ENCODE data around the gene ARL15.

Gene ARL15

GRCh38 chr5:54184806-54185205 is 125.6 kb downstream of the ARL15 start:
- no peak overlapping the region for H3K4me3 ChIP-seq
- peaks cover 9% of the 10 kb centered on the region; the same call in 1 of the 2 replicates for H3K4me1 ChIP-seq
- H3K36me3 ChIP-seq (replicated peaks): no peaks in the 10 kb centered on the region
- in situ Hi-C loops (cut with MboI; ENCODE audit: low sequenced_read_pairs): no loop called here
- no peak for DNase-seq (ENCODE audit: low spot score in 2 of 2)
- H3K27me3 ChIP-seq (ENCODE audit: low read depth): no peaks in the 10 kb centered on the region
- no peaks in the 10 kb centered on the region for H3K9me3 ChIP-seq

GRCh38 chr5:54180630-54181031 is 129.7 kb downstream of the ARL15 start:
- Histone ChIP-seq H3K27me3 (ENCODE audit: low read depth) (no peaks in the 10 kb centered on the region), H3K36me3 (replicated peaks) (no peaks in the 10 kb centered on the region), H3K9me3 (no peaks in the 10 kb centered on the region), H3K4me3 (no peak overlapping the region), H3K4me1 (peaks cover 4% of the 10 kb centered on the region; the same call in 1 of the 2 replicates)
- peak; percentile 53 to 65 for DNase-seq (ENCODE audit: low spot score in 2 of 2)
- in situ Hi-C loops (cut with MboI; ENCODE audit: low sequenced_read_pairs): no loop called here

- in situ Hi-C loops (cut with MboI; ENCODE audit: low sequenced_read_pairs): no loop called here
- Histone ChIP-seq H3K36me3 (replicated peaks) (no peaks in the 10 kb centered on the region), H3K9me3 (no peaks in the 10 kb centered on the region)
These were observed 131.4 kb downstream of the ARL15 start for GRCh38 chr5:54178991-54179390.

GRCh38 chr5:54178207-54178606 is 132.2 kb downstream of the ARL15 start:
- Histone ChIP-seq H3K27me3 (ENCODE audit: low read depth) (no peaks in the 10 kb centered on the region), H3K4me1 (peaks cover 4% of the 10 kb centered on the region; the same call in 1 of the 2 replicates), H3K36me3 (replicated peaks) (no peaks in the 10 kb centered on the region), H3K4me3 (no peak overlapping the region), H3K9me3 (no peaks in the 10 kb centered on the region)
- in situ Hi-C loops (cut with MboI; ENCODE audit: low sequenced_read_pairs): no loop called here
- DNase-seq (ENCODE audit: low spot score in 2 of 2): no peak

More at GRCh38 chr5:54178991-54179390, 131.4 kb downstream of the ARL15 start:
- Histone ChIP-seq H3K4me3 (no peak overlapping the region), H3K27me3 (ENCODE audit: low read depth) (no peaks in the 10 kb centered on the region), H3K4me1 (peaks cover 4% of the 10 kb centered on the region; the same call in 1 of the 2 replicates)
- DNase-seq (ENCODE audit: low spot score in 2 of 2): no peak

- Histone ChIP-seq H3K4me1 (peaks cover 4% of the 10 kb centered on the region; the same call in 1 of the 2 replicates), H3K27me3 (ENCODE audit: low read depth) (no peaks in the 10 kb centered on the region), H3K9me3 (no peaks in the 10 kb centered on the region), H3K36me3 (replicated peaks) (no peaks in the 10 kb centered on the region), H3K4me3 (no peak overlapping the region)
- DNase-seq (ENCODE audit: low spot score in 2 of 2): no peak
- in situ Hi-C loops (cut with MboI; ENCODE audit: low sequenced_read_pairs): no loop called here
These were observed 133.3 kb downstream of the ARL15 start for GRCh38 chr5:54177058-54177457.

- H3K27me3 ChIP-seq (ENCODE audit: low read depth): no peaks in the 10 kb centered on the region
- no peaks in the 10 kb centered on the region for H3K36me3 ChIP-seq (replicated peaks)
- H3K4me3 ChIP-seq: no peak overlapping the region
- no peaks in the 10 kb centered on the region for H3K9me3 ChIP-seq
- DNase-seq (ENCODE audit: low spot score in 2 of 2): peak; percentile 44 to 54
- H3K4me1 ChIP-seq: peaks cover 4% of the 10 kb centered on the region; the same call in 1 of the 2 replicates
- in situ Hi-C loops (cut with MboI; ENCODE audit: low sequenced_read_pairs): no loop called here
These were observed 134.1 kb downstream of the ARL15 start for GRCh38 chr5:54176066-54176830.

GRCh38 chr5:54173251-54173650 is 137.1 kb downstream of the ARL15 start:
- no peaks in the 10 kb centered on the region for H3K27me3 ChIP-seq (ENCODE audit: low read depth)
- H3K4me3 ChIP-seq: no peak overlapping the region
- in situ Hi-C loops (cut with MboI; ENCODE audit: low sequenced_read_pairs): no loop called here
- no peak for DNase-seq (ENCODE audit: low spot score in 2 of 2)
- no peaks in the 10 kb centered on the region for H3K9me3 ChIP-seq
- no peaks in the 10 kb centered on the region for H3K36me3 ChIP-seq (replicated peaks)
- H3K4me1 ChIP-seq: no peaks in the 10 kb centered on the region

- Histone ChIP-seq H3K4me1 (no peaks in the 10 kb centered on the region), H3K4me3 (no peak overlapping the region), H3K9me3 (no peaks in the 10 kb centered on the region), H3K36me3 (replicated peaks) (no peaks in the 10 kb centered on the region), H3K27me3 (ENCODE audit: low read depth) (no peaks in the 10 kb centered on the region)
- no peak for DNase-seq (ENCODE audit: low spot score in 2 of 2)
- in situ Hi-C loops (cut with MboI; ENCODE audit: low sequenced_read_pairs): no loop called here
These were observed 138.6 kb downstream of the ARL15 start for GRCh38 chr5:54171645-54172384.

GRCh38 chr5:54165687-54166086 is 144.7 kb downstream of the ARL15 start:
- Histone ChIP-seq H3K9me3 (no peaks in the 10 kb centered on the region), H3K27me3 (ENCODE audit: low read depth) (no peaks in the 10 kb centered on the region), H3K36me3 (replicated peaks) (no peaks in the 10 kb centered on the region), H3K4me3 (no peak overlapping the region), H3K4me1 (no peaks in the 10 kb centered on the region)
- no peak for DNase-seq (ENCODE audit: low spot score in 2 of 2)
- in situ Hi-C loops (cut with MboI; ENCODE audit: low sequenced_read_pairs): no loop called here

GRCh38 chr5:54162184-54162583 is 148.2 kb downstream of the ARL15 start:
- H3K36me3 ChIP-seq (replicated peaks): no peaks in the 10 kb centered on the region
- no peaks in the 10 kb centered on the region for H3K9me3 ChIP-seq
- in situ Hi-C loops (cut with MboI; ENCODE audit: low sequenced_read_pairs): no loop called here
- no peak for DNase-seq (ENCODE audit: low spot score in 2 of 2)
- no peak overlapping the region for H3K4me3 ChIP-seq
- H3K27me3 ChIP-seq (ENCODE audit: low read depth): no peaks in the 10 kb centered on the region
- H3K4me1 ChIP-seq: no peaks in the 10 kb centered on the region

GRCh38 chr5:54160329-54160728 is 150.0 kb downstream of the ARL15 start:
- no peak overlapping the region for H3K4me3 ChIP-seq
- H3K27me3 ChIP-seq (ENCODE audit: low read depth): no peaks in the 10 kb centered on the region
- in situ Hi-C loops (cut with MboI; ENCODE audit: low sequenced_read_pairs): no loop called here
- H3K9me3 ChIP-seq: no peaks in the 10 kb centered on the region
- DNase-seq (ENCODE audit: low spot score in 2 of 2): no peak
- H3K4me1 ChIP-seq: no peaks in the 10 kb centered on the region
- no peaks in the 10 kb centered on the region for H3K36me3 ChIP-seq (replicated peaks)

GRCh38 chr5:54159893-54160195 is 150.5 kb downstream of the ARL15 start:
- no peak for DNase-seq (ENCODE audit: low spot score in 2 of 2)
- Histone ChIP-seq H3K4me3 (no peak overlapping the region), H3K4me1 (no peaks in the 10 kb centered on the region), H3K9me3 (no peaks in the 10 kb centered on the region), H3K27me3 (ENCODE audit: low read depth) (no peaks in the 10 kb centered on the region), H3K36me3 (replicated peaks) (no peaks in the 10 kb centered on the region)
- in situ Hi-C loops (cut with MboI; ENCODE audit: low sequenced_read_pairs): no loop called here

GRCh38 chr5:54159153-54159892 is 151.1 kb downstream of the ARL15 start:
- in situ Hi-C loops (cut with MboI; ENCODE audit: low sequenced_read_pairs): no loop called here
- DNase-seq (ENCODE audit: low spot score in 2 of 2): no peak
- Histone ChIP-seq H3K9me3 (no peaks in the 10 kb centered on the region), H3K27me3 (ENCODE audit: low read depth) (no peaks in the 10 kb centered on the region), H3K36me3 (replicated peaks) (no peaks in the 10 kb centered on the region), H3K4me1 (no peaks in the 10 kb centered on the region), H3K4me3 (no peak overlapping the region)

GRCh38 chr5:54156577-54156976 is 153.8 kb downstream of the ARL15 start:
- no peak for DNase-seq (ENCODE audit: low spot score in 2 of 2)
- H3K36me3 ChIP-seq (replicated peaks): no peaks in the 10 kb centered on the region
- no peak overlapping the region for H3K4me3 ChIP-seq
- H3K27me3 ChIP-seq (ENCODE audit: low read depth): no peaks in the 10 kb centered on the region
- H3K9me3 ChIP-seq: no peaks in the 10 kb centered on the region
- no peaks in the 10 kb centered on the region for H3K4me1 ChIP-seq
- in situ Hi-C loops (cut with MboI; ENCODE audit: low sequenced_read_pairs): no loop called here

All from HAP-1 (cell line).